PC-9 (cell line): ENCODE measurements around the gene ATP1A1. TPM values are rescaled to one million over a fixed set of nuclear protein-coding genes. Genes with fewer than 3 reads are reported as not detected.

ENCODE experiments used
- BruUV-seq: library from RNA; stranded (reverse); fragments of 400-500 nt; replicated peaks from 2 replicates; lab custom pipeline; 2021; lab: Mats Ljungman, UMichigan
- CTCF ChIA-PET: fragments of 300-600 bp; sonication (Branson Sonifier 250); formaldehyde crosslinking; loops from one replicate; lab custom pipeline; 2022; ENCODE audit warnings: antibody characterized with exemption; lab: Charles Lee
- POLR2A ChIA-PET: fragments of 300-600 bp; sonication (Branson Sonifier 250); formaldehyde crosslinking; loops from one replicate; lab custom pipeline; 2022; ENCODE audit warnings: antibody characterized with exemption; ENCODE audit not compliant: unreplicated experiment; lab: Charles Lee
- DNase-seq, 2 experiments: peaks; one replicate each; pipeline versions ENCODE4 v3.0.0 to v3.0.0-alpha.2; 2015 to 2022; ENCODE audit warnings: mixed read lengths in 1 of 2
- H2AFZ ChIP-seq: fragments of 200-600 bp; sonication (generic); 2 replicates; pipeline ENCODE4 v1.8.1; 2017; ENCODE audit warnings: antibody characterized with exemption
- H3F3A ChIP-seq: fragments of 200-600 bp; sonication (generic); 2 replicates; pipeline ENCODE4 v1.8.1; 2017; ENCODE audit warnings: antibody characterized with exemption, mild to moderate bottlenecking, low read depth; ENCODE audit not compliant: insufficient read depth
- H3K27ac ChIP-seq: fragments of 200-600 bp; sonication (generic); 2 replicates; pipeline ENCODE4 v1.6.1; 2016; ENCODE audit warnings: mixed run types
- H3K27me3 ChIP-seq: fragments of 200-600 bp; sonication (generic); 2 replicates; pipeline ENCODE4 v1.6.1; 2016; ENCODE audit warnings: low read depth, mixed run types; ENCODE audit not compliant: insufficient read depth
- H3K36me3 ChIP-seq: fragments of 200-600 bp; sonication (generic); 2 replicates; pipeline ENCODE4 v1.6.1; 2016; ENCODE audit warnings: low read depth, mixed run types
- H3K4me1 ChIP-seq: fragments of 200-600 bp; sonication (generic); replicated peaks from 2 replicates; pipeline ENCODE4 v1.6.1; 2016; ENCODE audit warnings: mixed run types; ENCODE audit not compliant: insufficient read depth
- H3K4me2 ChIP-seq: fragments of 200-600 bp; sonication (generic); 2 replicates; pipeline ENCODE4 v1.6.1; 2017; ENCODE audit warnings: mixed run types
- H3K4me3 ChIP-seq: fragments of 200-600 bp; sonication (generic); 2 replicates; pipeline ENCODE4 v1.6.1; 2016; ENCODE audit warnings: mixed run types
- H3K79me2 ChIP-seq: fragments of 200-600 bp; sonication (generic); 2 replicates; pipeline ENCODE4 v1.6.1; 2017; ENCODE audit warnings: low read depth, mixed run types
- H3K9me2 ChIP-seq: fragments of 200-600 bp; sonication (generic); 2 replicates; pipeline ENCODE4 v1.8.1; 2017; ENCODE audit warnings: mild to moderate bottlenecking; ENCODE audit not compliant: insufficient read depth
- H3K9me3 ChIP-seq: fragments of 200-600 bp; sonication (generic); 2 replicates; pipeline ENCODE4 v1.8.1; 2016; ENCODE audit warnings: low read depth; ENCODE audit not compliant: insufficient read depth
- H4K20me1 ChIP-seq: fragments of 200-600 bp; sonication (generic); 2 replicates; pipeline ENCODE4 v1.8.1; 2017; ENCODE audit not compliant: insufficient read depth
- CTCF ChIP-seq: fragments of 200-600 bp; sonication (generic); conservative IDR thresholded peaks from 2 replicates; pipeline ENCODE4 v1.6.1; 2017; ENCODE audit warnings: mixed run types, antibody characterized with exemption, mild to moderate bottlenecking, moderate library complexity
- EZH2 ChIP-seq: fragments of 200-600 bp; sonication (generic); IDR thresholded peaks from 2 replicates; pipeline ENCODE4 v1.8.0; 2017; ENCODE audit warnings: antibody characterized with exemption, low read depth
- intact Hi-C: fragments of 100-400 bp; cut with micrococcal nuclease; formaldehyde crosslinking; loops from one replicate; pipeline ENCODE4 v1.10.0; 2022; ENCODE audit not compliant: unreplicated experiment
- total RNA-seq: library from RNA; stranded (reverse); gene quantifications from 2 replicates; pipeline ENCODE4 v1.2.3, GENCODE V29; 2021

Gene ATP1A1
- total RNA-seq, 1 experiment from 2014 or later: 399 TPM

GRCh38 chr1:116407033-116407432 lies 34.0 kb downstream of the ATP1A1 start:
- Histone ChIP-seq H4K20me1 (peaks cover 9% of the 10 kb centered on the region; the same call in 1 of the 2 replicates), H3K4me3 (no peak overlapping the region), H3K9me2 (no peaks in the 10 kb centered on the region), H3K79me2 (no peaks in the 10 kb centered on the region), H3K4me2 (no peak overlapping the region), H3K27me3 (no peaks in the 10 kb centered on the region), H3F3A (peaks cover 85% of the 10 kb centered on the region), H3K4me1 (peaks cover 15% of the 10 kb centered on the region; the same call in 1 of the 2 replicates), H2AFZ (no peak overlapping the region), H3K36me3 (peaks cover 60% of the 10 kb centered on the region), H3K9me3 (no peaks in the 10 kb centered on the region), H3K27ac (no peak overlapping the region)
- no TSS peak for BruUV-seq
- ChIA-PET POLR2A (interaction anchor here (0.6 to 0.7 kb wide), 2 partner anchors 58 to 212 kb away, joined by 3 to 4 read pairs; no protein-coding TSS in a partner anchor), CTCF (no interaction called here)
- intact Hi-C loops: no loop called here
- no peak for DNase-seq
- TF ChIP-seq EZH2 (no peak), CTCF (no peak)

DNA sequence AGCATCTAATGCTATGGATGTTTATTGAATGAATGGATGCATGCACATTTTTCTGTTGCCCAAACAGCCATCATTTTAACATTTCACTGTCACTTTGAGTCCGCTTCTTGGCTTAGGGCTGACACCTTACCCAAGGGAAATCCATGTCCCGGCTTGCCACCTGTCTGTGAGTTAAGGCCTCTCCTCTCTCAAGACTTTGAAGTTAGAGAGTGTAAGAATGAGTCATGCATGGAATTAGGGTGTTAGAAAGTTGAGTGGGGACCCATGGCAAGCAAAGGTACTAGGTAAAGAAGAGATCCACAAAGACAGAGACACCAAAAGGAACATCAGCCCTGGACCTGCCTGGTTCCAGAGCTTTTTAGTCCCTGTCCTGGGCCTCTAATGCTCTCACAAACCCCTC lies 35.1 kb downstream of the ATP1A1 start:
- no TSS peak for BruUV-seq
- Histone ChIP-seq H3K4me3 (no peak overlapping the region), H3K27ac (no peak overlapping the region), H3K36me3 (peaks cover 49% of the 10 kb centered on the region), H3K27me3 (no peaks in the 10 kb centered on the region), H3K4me2 (no peak overlapping the region), H4K20me1 (peaks cover 1% of the 10 kb centered on the region; the same call in 1 of the 2 replicates), H2AFZ (no peak overlapping the region), H3K9me2 (no peaks in the 10 kb centered on the region), H3K79me2 (no peaks in the 10 kb centered on the region), H3K4me1 (peaks cover 15% of the 10 kb centered on the region; the same call in 1 of the 2 replicates), H3F3A (peaks cover 74% of the 10 kb centered on the region), H3K9me3 (no peaks in the 10 kb centered on the region)
- intact Hi-C loops: no loop called here
- ChIA-PET CTCF (no interaction called here), POLR2A (interaction anchor here (0.6 kb wide), 1 partner anchor 50 kb away, joined by 5 read pairs; no protein-coding TSS in a partner anchor)
- TF ChIP-seq EZH2 (no peak), CTCF (no peak)
- DNase-seq: no peak

- H3K4me1 ChIP-seq: peaks cover 11% of the 10 kb centered on the region; the same call in 1 of the 2 replicates
- POLR2A ChIA-PET: interaction anchor here (0.6 kb wide), 1 partner anchor 49 kb away, joined by 5 read pairs; no protein-coding TSS in a partner anchor
Observed at GRCh38 chr1:116408803-116409720, 36.0 kb downstream of the ATP1A1 start.

More at GRCh38 chr1:116408803-116409720, 36.0 kb downstream of the ATP1A1 start:
- intact Hi-C loops: no loop called here
- H4K20me1 ChIP-seq: no peaks in the 10 kb centered on the region; the same call in 1 of the 2 replicates
- no peak overlapping the region for H3K27ac ChIP-seq
- DNase-seq: no peak
- no peaks in the 10 kb centered on the region for H3K9me3 ChIP-seq
- TF ChIP-seq CTCF (no peak), EZH2 (no peak)
- H3K4me3 ChIP-seq: no peak overlapping the region
- H3K36me3 ChIP-seq: peaks cover 40% of the 10 kb centered on the region
- no peaks in the 10 kb centered on the region for H3K9me2 ChIP-seq
- H3F3A ChIP-seq: peaks cover 65% of the 10 kb centered on the region
- no peak overlapping the region for H3K4me2 ChIP-seq
- no peaks in the 10 kb centered on the region for H3K79me2 ChIP-seq
- BruUV-seq: no TSS peak
- H2AFZ ChIP-seq: no peak overlapping the region
- no peaks in the 10 kb centered on the region for H3K27me3 ChIP-seq
- CTCF ChIA-PET: no interaction called here
